Parathyroid adenoma (tissue), 2 donors: Measurements from ENCODE around the gene CLIP2.

Experiments used
- H2AFZ ChIP-seq: fragments of 300-600 bp; sonication (generic); one replicate; pipeline ENCODE4 v1.7.0; 2017; ENCODE audit warnings: antibody characterized with exemption, mild to moderate bottlenecking
- H3K27ac ChIP-seq: fragments of 300-600 bp; sonication (generic); one replicate; pipeline ENCODE4 v1.7.0; 2017
- H3K27me3 ChIP-seq: fragments of 300-600 bp; sonication (generic); one replicate; pipeline ENCODE4 v1.7.0; 2017; ENCODE audit warnings: low read length; ENCODE audit not compliant: control insufficient read depth, insufficient read depth
- H3K36me3 ChIP-seq: fragments of 300-600 bp; sonication (generic); one replicate; pipeline ENCODE4 v1.7.0; 2017; ENCODE audit warnings: low read length; ENCODE audit not compliant: control insufficient read depth, insufficient read depth
- H3K4me1 ChIP-seq: fragments of 300-600 bp; sonication (generic); one replicate; pipeline ENCODE4 v1.7.0; 2017; ENCODE audit warnings: control low read depth
- H3K4me2 ChIP-seq: fragments of 300-600 bp; sonication (generic); one replicate; pipeline ENCODE4 v1.7.0; 2017; ENCODE audit warnings: low read length
- H3K4me3 ChIP-seq: fragments of 300-600 bp; sonication (generic); one replicate; pipeline ENCODE4 v1.7.0; 2017; ENCODE audit warnings: low read depth, low read length
- H3K79me2 ChIP-seq: fragments of 300-600 bp; sonication (generic); one replicate; pipeline ENCODE4 v1.7.0; 2017; ENCODE audit warnings: control low read depth
- H3K9ac ChIP-seq: fragments of 300-600 bp; sonication (generic); one replicate; pipeline ENCODE4 v1.7.0; 2017; ENCODE audit warnings: mild to moderate bottlenecking
- H3K9me3 ChIP-seq: fragments of 300-600 bp; sonication (generic); one replicate; pipeline ENCODE4 v1.7.0; 2017; ENCODE audit warnings: low read length; ENCODE audit not compliant: control insufficient read depth
- CTCF ChIP-seq: fragments of 300-600 bp; sonication (generic); IDR thresholded peaks from one replicate; pipeline ENCODE4 v1.7.0; 2017; ENCODE audit warnings: antibody characterized with exemption, mild to moderate bottlenecking
- donor health status: primary hyperparathyroidism.

The CLIP2 gene

GRCh38 chr7:74452748-74453321, 163.6 kb downstream of the CLIP2 start:
- Histone ChIP-seq H3K9ac (no peak overlapping the region), H3K4me1 (peaks cover 3% of the 10 kb centered on the region), H3K27me3 (no peaks in the 10 kb centered on the region), H3K4me2 (peak overlapping the region; percentile 77), H2AFZ (peak overlapping the region; percentile 98), H3K27ac (no peak overlapping the region), H3K9me3 (no peaks in the 10 kb centered on the region), H3K36me3 (no peaks in the 10 kb centered on the region), H3K4me3 (no peak overlapping the region), H3K79me2 (no peaks in the 10 kb centered on the region)
- TF ChIP-seq CTCF = no peak

- TF ChIP-seq CTCF = no peak
- H3K9ac ChIP-seq = peak within 1 kb of the TSS; percentile 67
- no peaks in the 10 kb centered on the region for H3K36me3 ChIP-seq
- H3K27ac ChIP-seq = peak within 1 kb of the TSS; percentile 74
- peak within 1 kb of the TSS; percentile 98 for H2AFZ ChIP-seq
- no peaks in the 10 kb centered on the region for H3K9me3 ChIP-seq
- H3K4me3 ChIP-seq = peak within 1 kb of the TSS; percentile 66
- peaks cover 3% of the 10 kb centered on the region for H3K4me1 ChIP-seq
- H3K27me3 ChIP-seq = no peaks in the 10 kb centered on the region
- peak within 1 kb of the TSS; percentile 78 for H3K4me2 ChIP-seq
- no peaks in the 10 kb centered on the region for H3K79me2 ChIP-seq
These were observed 164.3 kb downstream of the CLIP2 start, which contains the start of gene GTF2IRD1 for GRCh38 chr7:74453322-74454011. TSS of gene GTF2IRD1 (plus strand) at chr7:74453906. CDS start at chr7:74508081, 54,175 bp downstream.

GRCh38 chr7:74454021-74454924, 165.1 kb downstream of the CLIP2 start:
- peak overlapping the region; percentile 67 for H3K9ac ChIP-seq
- no peaks in the 10 kb centered on the region for H3K79me2 ChIP-seq
- peak overlapping the region; percentile 60 for H3K4me3 ChIP-seq
- H3K4me2 ChIP-seq = peak overlapping the region; percentile 78
- no peaks in the 10 kb centered on the region for H3K27me3 ChIP-seq
- peaks cover 3% of the 10 kb centered on the region for H3K4me1 ChIP-seq
- H3K9me3 ChIP-seq = no peaks in the 10 kb centered on the region
- H2AFZ ChIP-seq = peak overlapping the region; percentile 75
- H3K27ac ChIP-seq = peak overlapping the region; percentile 74
- no peak for TF ChIP-seq CTCF
- H3K36me3 ChIP-seq = no peaks in the 10 kb centered on the region

GRCh38 chr7:74454925-74455288, 165.7 kb downstream of the CLIP2 start:
- H3K9ac ChIP-seq = no peak overlapping the region
- no peaks in the 10 kb centered on the region for H3K9me3 ChIP-seq

More at GRCh38 chr7:74454925-74455288, 165.7 kb downstream of the CLIP2 start:
- H3K4me2 ChIP-seq = peak overlapping the region; percentile 78
- H3K27me3 ChIP-seq = no peaks in the 10 kb centered on the region
- H3K4me3 ChIP-seq = peak overlapping the region; percentile 60
- TF ChIP-seq CTCF = no peak
- H2AFZ ChIP-seq = peak overlapping the region; percentile 75
- no peaks in the 10 kb centered on the region for H3K79me2 ChIP-seq
- no peaks in the 10 kb centered on the region for H3K36me3 ChIP-seq
- H3K27ac ChIP-seq = peak overlapping the region; percentile 74
- H3K4me1 ChIP-seq = peaks cover 3% of the 10 kb centered on the region
